Measurements from ENCODE around the gene NPM1.
A peak's percentile ranks its signal among the peaks of the same experiment; 100 is the strongest.
"Not testable (repeated sequence)": the region's sequence is repeated elsewhere in the genome, so short reads cannot be mapped to it uniquely, and the experiment has no call there.

Gene NPM1

GRCh38 chr5:171379961-171380360 is 7.7 kb upstream of the NPM1 start (continued):
- no peak for TF ChIP-seq CSDC2 (CRISPR knock-in tag; IDR thresholded peaks at IDR 0.05)
- TF ChIP-seq TSHZ2 (CRISPR knock-in tag; IDR thresholded peaks at IDR 0.05), result no peak

- ATAC-seq, result not testable (repeated sequence)
These were observed 3.2 kb upstream of the NPM1 start for GRCh38 chr5:171384416-171384815.

GRCh38 chr5:171384999-171385398 is 2.6 kb upstream of the NPM1 start:
- ATAC-seq, result not testable (repeated sequence)

GRCh38 chr5:171386006-171386671 is 1.5 kb upstream of the NPM1 start:
- TF ChIP-seq ESRRG (CRISPR knock-in tag; IDR thresholded peaks at IDR 0.05) (no peak), PATZ1 (CRISPR knock-in tag; IDR thresholded peaks at IDR 0.05; ENCODE audit: borderline replicate concordance) (no peak), SNAI2 (CRISPR knock-in tag; IDR thresholded peaks at IDR 0.05) (no peak), PPARA (CRISPR knock-in tag; IDR thresholded peaks at IDR 0.05; ENCODE audit: borderline replicate concordance) (no peak), CSRNP3 (CRISPR knock-in tag; IDR thresholded peaks at IDR 0.05) (no peak), TOX (CRISPR knock-in tag; IDR thresholded peaks at IDR 0.05; ENCODE audit: borderline replicate concordance) (no peak), CSDC2 (CRISPR knock-in tag; IDR thresholded peaks at IDR 0.05) (no peak), GLIS3 (CRISPR knock-in tag; IDR thresholded peaks at IDR 0.05) (no peak), BACH2 (CRISPR knock-in tag; IDR thresholded peaks at IDR 0.05; ENCODE audit: borderline replicate concordance) (no peak), ISL1 (CRISPR knock-in tag; IDR thresholded peaks at IDR 0.05) (no peak), ZNF70 (CRISPR knock-in tag; IDR thresholded peaks at IDR 0.05) (no peak), RARB (CRISPR knock-in tag; IDR thresholded peaks at IDR 0.05) (no peak), TSHZ2 (CRISPR knock-in tag; IDR thresholded peaks at IDR 0.05) (no peak), ZNF565 (CRISPR knock-in tag; conservative IDR thresholded peaks at IDR 0.05; ENCODE audit: low read depth) (no peak), TCF4 (CRISPR knock-in tag; IDR thresholded peaks at IDR 0.05; ENCODE audit: borderline replicate concordance) (no peak)

GRCh38 chr5:171386861-171387344 is 746 bp upstream of the NPM1 start:
- ATAC-seq, result peak; percentile 4; the same call in 2 of the 3 replicates
- TF ChIP-seq ISL1 (CRISPR knock-in tag; IDR thresholded peaks at IDR 0.05) (no peak), ZNF8 (CRISPR knock-in tag; IDR thresholded peaks at IDR 0.05) (no peak), PPARA (CRISPR knock-in tag; IDR thresholded peaks at IDR 0.05; ENCODE audit: borderline replicate concordance) (no peak), CSDC2 (CRISPR knock-in tag; IDR thresholded peaks at IDR 0.05) (no peak), RARB (CRISPR knock-in tag; IDR thresholded peaks at IDR 0.05) (no peak)

More at GRCh38 chr5:171386006-171386671, 1.5 kb upstream of the NPM1 start:
- ATAC-seq, result no peak

All from SK-N-SH treated with all-trans-retinoic acid at 6 μM for 48 hours (cell line).